ENCODE results near the gene CCL3.
"Not testable (repeated sequence)": the region's sequence is repeated elsewhere in the genome, so short reads cannot be mapped to it uniquely, and the experiment has no call there.

Gene CCL3

GRCh38 chr17:36083691-36084090 lies 6.3 kb downstream of the CCL3 start:
- DNase-seq = not testable (repeated sequence)

DNA sequence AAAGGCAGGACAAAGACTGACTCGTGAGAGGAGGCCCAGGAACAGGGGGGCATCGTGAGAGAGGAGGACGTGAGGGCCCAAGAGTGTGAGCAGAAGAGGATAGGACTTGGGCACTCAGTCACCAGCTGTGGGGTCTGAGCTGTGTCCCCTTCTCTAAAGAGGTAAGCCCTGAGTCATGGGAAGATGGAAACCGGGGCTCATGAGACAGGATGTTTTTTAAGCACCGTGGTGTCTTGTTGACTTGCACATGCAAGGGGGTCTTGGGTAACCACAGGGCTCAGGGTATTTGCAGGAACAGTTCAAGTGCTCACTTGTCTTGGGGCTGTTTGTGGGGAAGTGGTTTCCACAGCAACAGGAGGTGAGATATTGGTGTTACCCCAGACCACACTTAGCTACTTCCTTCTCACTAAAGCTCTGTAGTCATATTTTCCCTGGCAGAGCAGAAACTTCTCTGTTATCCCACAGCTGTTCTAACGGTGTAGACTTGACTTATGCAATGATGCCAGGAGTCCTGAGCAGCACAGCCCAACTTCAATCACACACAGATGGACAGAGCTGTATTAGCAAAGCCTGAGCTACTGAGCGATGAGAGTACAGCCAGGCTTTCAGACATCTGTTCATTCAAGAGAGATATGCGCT lies 7.3 kb downstream of the CCL3 start:
- not testable (repeated sequence) for DNase-seq

DNA sequence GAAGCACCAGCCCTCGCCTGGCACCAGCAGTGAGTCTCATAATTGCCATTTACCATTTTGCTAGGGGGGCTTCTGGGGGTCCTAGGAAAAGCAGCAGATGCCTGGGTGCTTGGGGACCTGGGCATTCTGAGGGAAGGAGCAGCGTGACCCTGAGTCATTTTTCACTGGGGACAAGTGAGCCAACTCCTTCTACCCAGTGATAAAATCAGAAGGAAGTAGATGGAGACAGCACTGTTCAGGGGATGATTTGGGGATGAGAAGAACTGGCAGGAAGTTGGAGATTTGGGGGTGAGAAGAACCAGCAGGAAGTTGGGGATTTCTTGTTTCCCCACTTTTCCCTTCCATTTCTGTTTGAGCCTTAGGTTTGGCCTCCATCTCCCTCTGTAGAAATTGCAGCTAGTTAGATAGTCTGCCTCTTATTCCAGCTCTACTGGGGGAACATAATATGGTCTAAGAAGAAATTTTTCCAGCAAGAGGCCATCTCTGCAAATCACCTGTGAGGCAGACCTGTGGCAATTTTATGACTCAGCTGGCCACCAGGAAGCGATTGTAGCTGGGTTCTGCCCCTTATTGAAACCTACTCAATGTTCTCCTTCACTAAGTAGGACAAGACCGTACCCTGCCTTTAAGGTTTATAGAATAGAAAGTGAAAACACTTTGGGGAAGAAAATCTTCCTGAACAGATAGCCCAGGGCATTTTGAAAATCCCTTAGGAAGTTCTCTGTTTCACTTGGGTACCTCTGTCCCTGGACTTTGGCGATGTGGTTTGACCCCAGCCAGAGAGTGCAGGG lies 8.1 kb downstream of the CCL3 start:
- not testable (repeated sequence) for DNase-seq

DNA sequence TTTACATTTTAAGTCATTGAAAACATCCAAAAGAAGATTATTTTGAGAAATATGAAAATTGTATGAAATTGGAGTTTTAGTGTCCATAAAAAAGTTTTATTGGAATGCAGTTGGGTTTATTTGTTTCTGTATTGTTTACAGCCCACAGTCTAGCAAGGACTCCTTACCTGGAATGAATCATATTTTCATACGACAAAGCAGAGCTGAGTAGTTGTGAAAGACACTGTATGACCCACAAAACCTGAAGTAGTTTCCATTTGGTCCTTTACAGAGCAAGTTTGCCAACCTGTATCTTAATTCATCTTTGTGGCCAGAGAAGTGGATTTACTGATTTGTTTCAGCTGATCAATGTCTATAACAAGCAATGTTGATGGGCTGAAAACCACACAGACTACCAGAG lies 15.6 kb downstream of the CCL3 start:
- no peak for DNase-seq

DNA sequence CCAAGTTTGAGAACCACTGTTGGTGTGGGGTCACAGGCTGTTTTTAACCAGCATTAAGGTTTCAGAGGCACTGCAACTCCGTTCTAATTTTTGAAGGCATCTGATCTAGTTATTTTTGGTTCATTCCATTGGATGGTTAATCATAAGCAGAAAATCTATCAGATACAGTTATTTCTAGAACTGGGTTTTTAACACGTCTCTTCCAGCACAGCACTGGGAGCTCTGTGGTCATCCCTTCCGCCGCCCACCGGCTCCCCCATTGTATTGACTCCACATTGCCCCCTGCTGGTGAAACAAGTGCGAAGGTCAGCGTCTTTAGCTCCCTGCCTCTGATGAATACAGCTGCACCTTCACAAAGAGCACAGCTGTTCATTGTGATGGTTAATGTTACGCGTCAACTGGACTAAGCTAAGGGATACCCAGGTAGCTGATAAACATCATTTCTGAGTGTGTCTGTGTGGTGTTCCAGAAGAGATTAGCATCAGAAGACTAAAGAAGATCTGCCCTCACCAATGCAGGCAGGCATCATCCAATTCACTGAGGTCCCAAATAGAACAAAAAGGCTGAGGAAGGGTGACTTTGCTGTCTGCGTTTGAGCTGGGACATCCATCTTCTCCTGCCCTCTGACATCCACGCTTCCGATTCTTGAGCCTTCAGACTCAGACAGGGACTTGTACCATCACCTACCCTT lies 17.4 kb downstream of the CCL3 start:
- DNase-seq = no peak

DNA sequence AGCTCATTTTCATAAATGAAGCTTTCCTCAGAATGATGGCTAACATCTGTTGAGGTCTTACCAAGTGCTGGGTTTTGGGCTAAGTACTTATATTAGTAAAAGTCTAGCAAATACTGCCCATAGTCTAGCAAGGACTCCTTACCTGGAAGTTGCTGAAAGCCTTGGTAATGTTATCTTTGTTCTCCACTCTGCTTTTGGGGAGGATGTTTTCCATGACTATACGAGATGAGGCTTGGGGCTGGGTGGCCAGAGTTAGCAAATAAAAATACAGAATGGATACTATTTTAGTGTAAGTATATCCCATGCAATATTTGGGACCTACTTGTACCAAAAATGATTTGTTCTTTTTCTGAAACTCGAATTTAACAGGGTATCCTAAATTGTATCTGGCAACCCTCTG lies 18.2 kb downstream of the CCL3 start:
- no peak for DNase-seq

- no peak for DNase-seq
Observed at GRCh38 chr17:36070427-36070826, 19.5 kb downstream of the CCL3 start.

DNA sequence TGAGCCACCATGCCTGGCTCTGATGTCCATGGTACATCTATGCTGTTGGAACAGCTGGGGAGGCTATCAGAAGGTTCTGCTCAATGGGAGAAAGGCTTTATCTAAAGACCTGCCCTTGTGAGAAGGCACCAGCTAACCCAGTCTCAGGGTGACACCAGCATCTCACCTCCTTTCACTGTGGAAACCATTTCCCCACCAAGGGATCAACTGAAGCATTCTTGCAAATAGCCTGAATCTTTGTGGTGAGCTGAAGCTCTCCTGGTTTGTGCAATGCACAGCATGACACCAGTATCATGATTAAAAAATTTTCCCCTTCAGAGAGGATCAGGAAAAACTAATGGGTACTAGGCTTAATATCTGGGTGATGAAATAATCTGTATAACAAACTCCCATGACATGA lies 20.8 kb downstream of the CCL3 start:
- DNase-seq = no peak

DNA sequence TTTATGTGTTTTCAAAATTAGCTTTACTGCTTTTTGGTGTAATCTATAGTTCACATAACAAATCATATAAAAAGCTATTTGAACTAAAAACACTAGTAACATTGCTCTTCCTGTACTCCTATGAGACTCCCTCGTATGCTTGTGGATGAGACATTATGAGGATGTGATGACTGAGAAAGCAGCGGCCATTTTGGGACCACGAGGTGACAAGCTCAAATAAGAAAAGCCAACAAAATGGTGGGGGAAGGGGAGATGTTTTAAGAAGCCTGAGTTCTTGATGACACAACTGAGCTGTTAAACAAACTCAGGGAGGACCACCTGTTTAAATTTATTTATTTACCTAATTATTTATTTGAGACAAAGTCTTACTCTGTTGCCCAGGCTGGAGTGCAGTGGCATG lies 21.4 kb downstream of the CCL3 start:
- no peak for DNase-seq

DNA sequence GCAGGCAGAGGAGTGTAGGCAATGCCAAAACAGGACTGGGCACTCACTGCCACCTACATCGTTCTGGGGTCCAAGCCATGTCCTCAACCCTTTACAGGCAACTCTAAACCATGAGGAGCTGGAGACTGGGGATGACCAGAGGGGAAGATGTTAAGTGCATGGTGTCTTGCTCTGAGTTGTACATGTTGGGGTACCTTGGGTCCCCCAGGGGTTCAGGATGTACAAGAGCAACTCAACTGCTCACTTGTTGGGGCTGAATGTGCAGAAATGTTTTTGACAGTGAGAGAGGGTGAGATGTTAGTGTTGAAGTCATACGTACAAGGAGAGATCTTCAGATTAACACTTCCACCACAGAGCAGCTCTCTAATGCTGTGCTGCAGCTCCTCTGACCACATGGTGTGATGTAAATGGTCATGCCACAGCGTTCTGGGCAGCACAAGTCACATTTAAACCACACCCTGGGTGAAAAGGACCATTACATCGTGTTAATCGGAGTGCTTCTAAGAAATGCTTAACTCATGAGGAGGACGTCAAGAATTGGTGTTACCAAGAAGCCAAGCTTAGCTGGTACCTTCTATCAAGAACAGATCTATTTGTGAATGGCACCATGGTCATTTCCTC lies 23.5 kb downstream of the CCL3 start:
- no peak for DNase-seq

GRCh38 chr17:36063786-36064541 lies 26.0 kb downstream of the CCL3 start, which contains the start of gene CCL18:
Gene CCL18 (plus strand): TSS chr17:36064272. CDS start chr17:36064343, 71 bp downstream.
- DNase-seq = no peak

DNA sequence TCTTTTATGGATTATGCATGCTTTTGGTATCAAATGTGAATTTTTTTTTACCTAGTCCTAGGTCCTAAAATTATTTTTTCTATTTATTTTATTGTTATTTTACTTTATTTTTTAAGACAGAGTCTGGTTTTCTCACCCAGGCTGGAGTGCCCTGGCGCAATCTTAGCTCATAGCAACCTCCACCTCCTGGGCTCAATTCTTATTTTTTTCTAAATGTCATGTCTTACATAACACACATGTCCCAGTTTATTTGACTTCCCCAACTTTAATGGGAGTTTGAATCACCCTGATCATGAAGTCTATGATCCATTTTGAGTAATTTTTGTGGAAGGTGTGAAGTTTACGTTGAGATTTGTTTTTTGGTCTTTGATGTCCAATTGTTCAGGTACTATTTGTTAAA lies 29.1 kb downstream of the CCL3 start:
- DNase-seq = no peak

- no peak for DNase-seq
Observed at GRCh38 chr17:36059406-36059805, 30.5 kb downstream of the CCL3 start.

GRCh38 chr17:36057911-36058310 lies 32.0 kb downstream of the CCL3 start:
- no peak for DNase-seq

DNA sequence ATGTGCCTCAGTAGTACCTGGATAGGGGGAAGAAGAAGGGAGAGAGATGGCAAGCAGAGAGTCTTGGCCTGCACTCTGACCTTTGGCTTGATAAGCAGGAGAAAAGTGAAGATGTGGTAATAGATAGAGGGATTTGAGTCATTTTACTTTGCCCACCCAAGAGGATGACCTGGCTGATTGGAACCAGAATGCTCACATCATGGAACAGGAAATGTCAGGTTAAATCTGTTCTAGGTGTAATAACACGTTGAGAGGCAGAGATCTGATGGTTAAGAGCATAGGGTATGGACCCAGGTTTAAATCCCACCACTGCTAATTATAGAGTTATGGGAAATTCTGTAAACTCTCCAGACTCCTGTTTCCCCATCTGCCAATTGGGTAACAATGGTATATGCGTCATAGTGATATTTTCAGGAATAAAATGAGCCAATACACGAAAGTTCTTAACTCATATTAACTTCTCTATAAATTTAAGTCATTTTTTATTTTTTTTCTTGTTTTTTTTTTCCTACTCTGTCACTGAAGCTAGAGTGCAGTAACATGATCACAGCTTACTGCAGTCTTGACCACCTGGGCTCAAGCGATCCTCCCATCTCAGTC lies 33.9 kb downstream of the CCL3 start:
- no peak for DNase-seq

DNA sequence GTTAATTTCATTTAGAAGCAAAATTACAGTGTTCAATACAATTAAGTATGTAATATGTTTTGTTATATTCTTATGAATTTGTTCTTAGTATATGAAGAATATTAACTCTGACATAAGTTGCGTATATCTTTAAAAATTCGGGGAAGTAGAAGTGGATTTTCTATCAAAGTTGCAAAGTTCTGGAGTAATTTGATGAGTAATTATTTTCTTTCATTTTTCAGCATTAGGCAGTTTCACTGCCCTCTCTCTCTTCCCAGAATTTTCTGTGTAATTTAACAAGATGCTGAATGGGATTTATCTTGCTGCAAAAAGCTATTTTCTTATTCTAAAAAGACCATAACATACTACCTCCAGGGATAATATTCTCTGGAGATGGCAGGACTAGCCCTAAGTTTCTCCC lies 34.8 kb downstream of the CCL3 start:
- no peak for DNase-seq

- no peak for DNase-seq
Observed at GRCh38 chr17:36049643-36050042, 40.3 kb downstream of the CCL3 start.

DNA sequence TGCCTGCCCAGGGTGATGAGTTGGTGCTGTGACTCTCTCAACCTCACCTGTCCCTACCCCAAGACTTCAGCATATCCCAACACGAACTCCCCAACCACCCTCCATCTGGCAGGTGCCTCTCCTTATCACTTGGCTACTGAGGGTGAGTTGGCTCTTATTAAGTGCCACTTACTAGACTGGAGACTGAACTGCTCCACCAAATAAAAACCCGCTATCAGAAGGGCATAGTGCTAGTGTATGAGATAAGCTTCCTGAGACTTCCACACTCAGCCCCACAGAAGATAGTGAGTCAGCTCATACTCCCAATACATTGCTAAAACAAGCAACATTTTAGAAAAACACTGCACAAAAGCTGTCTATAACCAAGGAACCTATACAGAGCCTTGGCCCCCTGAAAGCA lies 41.9 kb downstream of the CCL3 start:
- no peak for DNase-seq

Data from NCI-H446 treated with DMSO at 0.1 percent for 48 hours (cell line).